RCC 7860 (cell line): Measurements from ENCODE around the gene PPP3CB.

Source experiments
- DNase-seq: peaks from one replicate; pipeline ENCODE4 v3.0.0-alpha.2; 2015; ENCODE audit warnings: low spot score
- FAIRE-seq: peaks from 2 replicates; lab custom pipeline; 2012; peaks lifted over from hg19 to GRCh38; lab: Jason Lieb, UNC

PPP3CB gene

DNA sequence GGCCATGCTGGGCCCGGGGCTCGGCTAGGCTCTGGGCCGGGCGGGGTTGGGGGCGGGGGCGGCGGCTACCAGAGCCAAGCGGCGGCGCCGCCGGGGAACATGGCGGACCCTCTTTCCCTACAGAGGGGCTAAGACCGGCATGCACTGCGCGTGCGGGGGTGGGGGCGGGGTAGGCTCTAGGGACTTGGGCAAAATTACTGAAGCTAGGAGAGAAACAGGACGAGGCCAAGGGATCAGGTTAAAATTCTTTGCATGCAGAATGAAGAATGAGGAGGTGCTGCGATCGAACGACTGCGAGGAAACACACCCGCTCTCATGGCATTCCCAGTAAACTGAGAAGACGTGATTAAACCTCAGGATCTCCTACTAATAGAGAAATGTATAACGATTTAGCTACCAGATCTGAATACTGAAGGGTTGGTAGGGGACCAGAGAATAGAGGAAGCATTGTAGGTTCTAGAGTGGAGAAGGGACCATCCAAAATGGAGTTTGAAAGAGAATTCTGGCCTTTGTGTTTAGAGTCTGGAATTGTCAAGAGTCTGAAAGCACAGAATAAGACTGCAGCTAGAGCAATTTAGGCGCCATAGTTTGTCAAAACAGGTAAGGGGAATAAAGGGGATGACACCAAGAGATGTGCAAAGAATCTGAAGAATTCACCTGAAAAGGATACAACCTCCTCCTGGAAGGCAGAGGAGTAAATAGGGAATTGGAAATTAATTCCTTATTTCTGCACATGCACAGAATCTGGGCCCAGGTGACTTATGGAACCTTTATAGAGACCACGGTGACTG, at the start of gene PPP3CB:
TSS of gene PPP3CB (minus strand) at position 141 of the 791 bp plus-strand sequence. CDS start at position 6, 135 bp downstream.
- DNase-seq (peak; percentile 88), FAIRE-seq (peak; percentile 52)

DNA sequence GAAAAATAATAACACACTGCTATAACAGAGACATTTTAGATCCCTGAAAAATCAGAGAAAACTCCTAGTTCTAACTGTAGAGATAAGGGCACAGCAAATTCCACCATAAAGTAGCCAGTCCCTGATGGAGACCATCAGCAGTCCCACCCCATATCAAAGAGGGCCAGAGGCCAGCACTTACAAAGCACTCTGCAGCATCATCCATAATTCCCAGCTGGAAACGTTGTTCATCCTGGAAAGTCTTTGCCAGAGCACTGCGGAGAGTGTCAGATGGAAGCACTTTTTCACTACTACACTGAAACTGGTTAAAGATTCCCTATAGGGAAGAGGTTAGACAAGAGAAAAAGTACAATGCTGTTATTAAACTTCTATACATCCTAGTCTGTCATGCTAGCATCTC, 49.5 kb upstream of the PPP3CB start:
- DNase-seq (no peak), FAIRE-seq (no peak)

DNA sequence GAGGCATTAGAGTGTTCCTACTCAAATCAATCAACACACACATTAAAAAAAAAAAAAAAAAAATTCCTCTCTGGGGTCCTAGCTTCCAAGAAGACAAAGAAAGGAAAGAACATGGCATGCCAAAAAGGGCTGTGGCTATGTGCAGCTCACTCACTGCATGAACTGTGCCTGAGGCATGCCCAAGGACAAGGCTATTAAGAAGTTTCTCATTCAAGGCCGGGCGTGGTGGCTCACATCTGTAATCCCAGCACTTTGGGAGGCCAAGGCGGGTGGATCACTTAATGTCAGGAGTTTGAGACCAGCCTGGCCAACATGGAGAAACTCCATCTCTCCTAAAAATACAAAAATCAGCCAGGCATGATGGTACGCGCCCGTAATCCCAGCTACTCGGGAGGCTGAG, 41.9 kb upstream of the PPP3CB start:
- DNase-seq = no peak

DNA sequence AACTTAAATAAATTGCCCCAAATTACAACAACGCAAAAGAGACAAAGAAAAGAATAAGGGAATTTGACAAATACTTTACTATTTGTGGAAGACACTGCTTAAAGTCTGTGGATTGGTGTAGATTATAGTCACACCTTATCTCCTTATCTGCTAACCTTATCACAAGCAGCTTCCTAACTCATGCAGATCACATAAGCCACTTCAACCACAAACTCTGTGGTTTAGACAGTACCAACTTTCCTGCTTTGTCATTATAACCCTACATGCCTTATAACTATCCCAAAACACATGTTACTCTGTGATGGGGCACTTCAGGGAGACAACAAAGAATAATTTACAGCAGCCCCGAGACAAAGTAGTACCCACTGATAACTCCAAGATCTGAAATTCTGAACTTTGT, 41.5 kb upstream of the PPP3CB start:
- no peak for DNase-seq
- FAIRE-seq = no peak

More for the DNA sequence above, 41.9 kb upstream of the PPP3CB start:
- no peak for FAIRE-seq

GRCh38 chr10:73534857-73535256, 39.0 kb upstream of the PPP3CB start:
- DNase-seq = no peak
- FAIRE-seq = no peak

DNA sequence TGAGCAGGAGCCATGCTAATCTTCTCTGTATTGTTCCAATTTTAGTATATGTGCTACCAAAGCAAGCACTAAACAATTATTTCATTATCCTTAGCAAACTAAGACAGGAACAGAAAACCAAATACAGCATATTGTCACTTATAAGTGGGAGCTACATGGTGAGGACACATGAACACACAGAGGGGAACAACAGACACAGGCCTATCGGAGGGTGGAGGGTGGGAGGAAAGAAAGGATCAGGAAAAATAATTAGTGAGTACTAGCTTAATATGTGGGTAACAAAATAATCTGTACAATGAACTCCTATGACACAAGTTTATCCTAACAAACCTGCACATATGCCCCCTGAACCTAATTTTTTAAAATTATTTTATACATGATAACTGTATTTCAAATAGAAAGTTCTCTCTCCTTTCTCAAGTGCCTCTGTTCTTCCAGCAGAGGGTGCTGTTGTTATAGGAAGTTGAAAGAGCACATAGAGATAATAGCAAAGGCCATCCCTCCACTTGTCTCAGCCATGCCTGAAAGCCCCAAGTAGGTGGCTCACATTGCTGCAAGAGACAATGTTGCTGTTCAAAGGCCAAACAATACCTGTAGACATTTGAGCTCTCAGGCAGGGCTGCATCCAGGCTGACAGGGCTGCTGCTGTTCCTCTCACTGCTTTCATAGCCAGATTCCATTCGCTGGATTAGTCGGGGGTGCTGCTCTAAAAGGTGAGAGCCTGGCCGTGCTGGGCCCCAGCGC, 33.4 kb upstream of the PPP3CB start:
- peak; percentile 82 for FAIRE-seq
- DNase-seq = peak; percentile 79

- no peak for FAIRE-seq
- no peak for DNase-seq
Observed at GRCh38 chr10:73522263-73522662, 26.4 kb upstream of the PPP3CB start.

- FAIRE-seq (no peak), DNase-seq (no peak)
Observed at GRCh38 chr10:73519336-73519735, 23.5 kb upstream of the PPP3CB start.

DNA sequence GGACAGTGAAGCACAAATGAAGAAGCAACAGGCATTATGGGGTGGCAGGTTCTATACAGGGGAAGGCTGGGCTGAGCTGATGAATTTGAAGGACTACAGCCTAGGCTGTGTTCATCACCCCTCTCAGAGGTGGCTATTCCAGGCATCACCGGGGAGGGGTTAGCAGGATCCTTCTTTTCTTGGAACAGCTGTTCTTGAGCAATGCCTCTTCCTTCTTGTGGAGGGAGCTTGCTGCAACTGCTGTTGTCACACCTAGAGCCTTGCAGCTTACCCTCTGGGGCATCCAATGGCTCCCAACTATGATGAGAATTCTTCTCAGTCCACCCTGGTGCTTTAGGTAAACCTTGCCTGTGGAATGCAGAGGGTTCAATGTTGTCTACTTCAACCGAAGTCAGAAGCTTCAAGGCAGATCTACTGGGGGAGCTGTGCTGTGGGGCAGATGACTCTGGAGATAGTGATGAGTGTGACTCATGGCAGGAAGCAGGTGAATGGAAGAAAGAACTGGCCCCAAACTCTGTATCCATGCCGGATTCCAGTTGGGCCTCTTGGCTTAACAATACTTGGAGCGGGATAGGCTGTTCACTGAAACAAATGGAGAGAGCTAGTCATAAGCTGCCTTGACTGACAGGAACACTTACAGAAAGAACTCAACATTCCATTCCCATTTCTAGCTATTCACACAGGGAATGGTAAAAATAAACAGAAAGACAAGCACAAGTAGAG, 21.5 kb upstream of the PPP3CB start:
- FAIRE-seq = no peak

DNA sequence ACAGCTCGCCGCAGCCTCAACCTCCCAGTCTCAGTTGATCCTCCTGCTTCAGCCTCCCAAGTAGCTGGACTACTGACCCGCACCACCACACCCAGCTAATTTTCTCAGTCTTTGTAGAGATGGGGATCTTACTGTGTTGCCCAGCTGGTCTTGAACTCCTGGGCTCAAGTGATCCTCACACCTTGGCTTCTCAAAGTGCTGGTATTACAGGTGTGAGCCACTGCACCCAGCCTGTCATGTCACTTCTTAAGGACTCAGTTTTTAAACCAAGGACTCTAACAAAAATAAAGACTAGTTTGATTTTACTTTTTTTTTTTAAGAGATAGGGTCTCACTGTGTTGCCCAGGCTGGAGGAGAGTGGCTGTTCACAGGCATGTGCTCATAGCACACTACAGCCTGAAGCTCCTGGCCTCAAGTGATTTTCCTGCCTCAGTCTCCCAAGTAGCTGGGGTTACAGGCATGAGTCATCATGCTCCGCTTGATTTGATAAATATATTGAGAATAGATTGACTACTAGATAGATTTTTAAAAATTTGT, 16.5 kb upstream of the PPP3CB start:
- no peak for DNase-seq
- no peak for FAIRE-seq

More for the DNA sequence above, 21.5 kb upstream of the PPP3CB start:
- no peak for DNase-seq

DNA sequence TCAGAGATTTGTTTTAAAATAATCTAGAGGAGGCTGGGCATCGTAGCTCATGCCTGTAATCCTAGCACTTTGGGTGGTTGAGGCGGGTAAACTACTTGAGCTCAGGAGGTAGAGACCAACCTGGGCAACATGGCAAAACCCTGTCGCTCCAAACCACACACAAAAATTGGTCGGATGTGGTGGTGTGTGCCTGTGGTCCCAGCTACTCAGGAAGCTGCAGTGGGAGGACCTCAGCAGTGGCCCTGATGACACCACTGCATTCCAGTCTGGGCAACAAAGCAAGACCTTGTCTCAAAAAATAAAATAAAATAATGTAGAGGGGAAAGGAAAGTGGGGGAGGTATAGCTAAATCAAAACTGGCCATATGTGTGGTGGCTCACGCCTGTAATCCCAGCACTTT, 13.9 kb upstream of the PPP3CB start:
- FAIRE-seq (no peak), DNase-seq (no peak)

DNA sequence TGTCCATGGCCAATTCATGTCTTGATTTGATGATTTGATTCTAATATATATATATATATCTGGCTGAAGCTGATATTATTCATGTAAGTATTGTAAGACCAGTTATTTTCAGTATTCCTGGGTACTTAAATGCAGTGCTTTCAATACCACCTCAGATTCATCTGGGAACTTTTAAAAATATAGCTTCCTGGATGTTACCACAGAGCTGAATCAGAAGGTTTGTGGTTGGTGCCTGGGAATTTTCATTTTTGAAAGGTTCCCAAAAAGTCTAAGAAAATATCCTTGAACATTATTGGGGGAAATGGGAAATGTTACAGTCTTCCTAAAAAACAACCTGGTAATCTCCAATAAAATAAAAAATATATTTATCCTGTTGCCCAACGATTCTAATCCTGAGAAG, 10.7 kb upstream of the PPP3CB start:
- no peak for DNase-seq
- peak; percentile 53 for FAIRE-seq

GRCh38 chr10:73506074-73506473, 10.2 kb upstream of the PPP3CB start:
- DNase-seq (no peak), FAIRE-seq (no peak)

DNA sequence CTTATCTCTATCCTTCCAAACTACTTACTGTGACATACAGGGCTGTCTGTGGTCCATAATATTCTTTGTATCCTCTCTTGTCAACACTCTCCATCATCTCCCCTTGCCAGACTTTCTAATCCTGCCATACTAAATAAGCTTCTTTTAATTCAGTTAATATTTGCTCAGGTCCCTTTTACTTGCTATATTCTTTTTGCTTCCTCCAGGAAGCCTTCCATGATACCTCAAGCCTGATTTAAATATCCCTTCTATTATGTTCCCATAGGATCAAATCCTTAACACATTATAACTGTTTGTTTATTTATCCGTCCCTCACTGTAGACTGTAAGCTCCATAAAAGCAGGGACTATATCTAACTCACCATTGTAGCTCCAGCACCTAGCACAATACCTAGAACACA, 7.2 kb upstream of the PPP3CB start:
- no peak for DNase-seq
- FAIRE-seq = no peak

GRCh38 chr10:73501651-73502050, 5.8 kb upstream of the PPP3CB start:
- DNase-seq (no peak), FAIRE-seq (no peak)

- FAIRE-seq (no peak), DNase-seq (no peak)
Observed at GRCh38 chr10:73497623-73498022, 1.8 kb upstream of the PPP3CB start.

DNA sequence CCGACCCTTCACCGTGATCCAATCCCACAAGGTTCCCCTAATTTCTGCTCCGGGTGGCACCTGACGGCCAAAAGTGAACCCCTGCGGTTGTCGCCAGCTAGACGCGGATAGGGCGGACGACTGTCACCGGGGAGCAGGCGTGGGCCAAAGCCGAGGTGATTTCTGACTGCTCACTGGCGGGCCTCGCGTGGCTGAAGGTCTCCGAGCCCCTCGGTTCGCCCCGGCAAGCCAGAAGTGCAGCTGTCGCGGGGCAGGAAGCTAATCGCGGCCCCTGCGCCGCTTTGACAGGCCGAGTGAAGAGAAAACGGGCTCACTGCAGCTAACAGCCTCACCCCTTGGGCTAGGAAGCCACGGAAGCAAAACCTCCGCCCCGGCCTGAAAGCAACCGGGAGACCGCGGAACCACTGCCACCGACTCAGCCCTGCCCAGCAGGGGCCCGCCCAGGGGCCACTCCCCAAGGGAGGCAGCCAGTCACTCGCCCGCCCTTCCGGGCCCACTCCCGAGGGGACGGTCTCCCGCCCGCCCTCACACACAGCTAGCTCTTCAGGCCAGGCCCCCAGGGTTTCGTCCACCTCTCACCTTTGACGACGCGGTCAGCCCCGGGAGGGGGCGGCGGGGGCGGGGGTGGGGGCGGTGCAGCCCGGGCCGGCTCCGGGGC, 469 bp downstream of the PPP3CB start:
- peak; percentile 87 for DNase-seq
- FAIRE-seq = no peak

DNA sequence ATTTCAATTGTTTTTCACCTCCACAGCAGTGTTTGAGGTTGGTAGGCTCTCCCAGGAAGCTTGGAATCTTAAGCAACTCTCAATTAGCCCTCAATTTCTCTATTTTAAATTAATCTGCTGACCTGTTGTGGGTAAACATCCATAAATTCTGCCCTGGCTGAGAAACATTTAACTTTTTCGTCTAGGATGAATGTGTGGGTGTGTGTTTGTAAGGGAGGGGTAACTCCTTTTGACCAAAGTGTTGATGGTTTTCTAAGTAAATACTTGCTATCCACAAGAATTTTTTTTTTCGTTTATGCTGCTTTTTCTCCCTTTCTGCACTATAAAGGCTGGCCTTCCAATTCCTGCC, 973 bp downstream of the PPP3CB start:
- DNase-seq (no peak), FAIRE-seq (no peak)

- FAIRE-seq = no peak
- no peak for DNase-seq
Observed at GRCh38 chr10:73494213-73494612, 1.6 kb downstream of the PPP3CB start.

GRCh38 chr10:73493781-73494180, 2.0 kb downstream of the PPP3CB start:
- DNase-seq (peak; percentile 66), FAIRE-seq (peak; percentile 16)

GRCh38 chr10:73486601-73487000, 9.2 kb downstream of the PPP3CB start:
- DNase-seq = no peak
- FAIRE-seq = no peak
